Measurements from ENCODE around the gene PTCD2. TPM values are rescaled to one million over a fixed set of nuclear protein-coding genes. Genes with fewer than 3 reads are reported as not detected.

The PTCD2 gene
- total and polyA plus RNA-seq, 4 donors: 8.9 to 11.5 (median 10.0) TPM

- WGBS (ENCODE audit: insufficient coverage): no CpG with 5 or more reads among the region's 1 CpG
- no peak for DNase-seq (ENCODE audit: low read depth in 4 of 6, low spot score in 6 of 6)
- no peak overlapping the region for H3K27ac ChIP-seq (ENCODE audit: low read depth, low read length)
Observed at GRCh38 chr5:72372331-72372730, 52.2 kb downstream of the PTCD2 start.

GRCh38 chr5:72372923-72373322, 52.8 kb downstream of the PTCD2 start:
- Histone ChIP-seq H3K27ac (ENCODE audit: low read depth, low read length) (no peak overlapping the region), H3K27me3 (ENCODE audit: control insufficient read depth, insufficient read depth, low read length) (no peaks in the 10 kb centered on the region), H3K9me3 (ENCODE audit: control insufficient read depth, insufficient read depth, low read length) (no peaks in the 10 kb centered on the region), H3K4me1 (ENCODE audit: control insufficient read depth, insufficient read depth, low read length) (no peaks in the 10 kb centered on the region), H3K4me3 (ENCODE audit: low read depth, low read length) (no peak overlapping the region), H3K36me3 (ENCODE audit: control insufficient read depth, insufficient read depth, low read length) (no peaks in the 10 kb centered on the region)
- DNase-seq (ENCODE audit: low read depth in 4 of 6, low spot score in 6 of 6): no peak
- 83% methylated on average over 3 of the region's 4 CpGs for WGBS (ENCODE audit: insufficient coverage)

More at GRCh38 chr5:72372331-72372730, 52.2 kb downstream of the PTCD2 start:
- no peaks in the 10 kb centered on the region for H3K4me1 ChIP-seq (ENCODE audit: control insufficient read depth, insufficient read depth, low read length)
- H3K9me3 ChIP-seq (ENCODE audit: control insufficient read depth, insufficient read depth, low read length): no peaks in the 10 kb centered on the region
- no peaks in the 10 kb centered on the region for H3K36me3 ChIP-seq (ENCODE audit: control insufficient read depth, insufficient read depth, low read length)
- H3K27me3 ChIP-seq (ENCODE audit: control insufficient read depth, insufficient read depth, low read length): no peaks in the 10 kb centered on the region
- H3K4me3 ChIP-seq (ENCODE audit: low read depth, low read length): no peak overlapping the region

- Histone ChIP-seq H3K4me3 (ENCODE audit: low read depth, low read length) (no peak overlapping the region), H3K27me3 (ENCODE audit: control insufficient read depth, insufficient read depth, low read length) (no peaks in the 10 kb centered on the region), H3K4me1 (ENCODE audit: control insufficient read depth, insufficient read depth, low read length) (no peaks in the 10 kb centered on the region), H3K27ac (ENCODE audit: low read depth, low read length) (no peak overlapping the region), H3K9me3 (ENCODE audit: control insufficient read depth, insufficient read depth, low read length) (no peaks in the 10 kb centered on the region), H3K36me3 (ENCODE audit: control insufficient read depth, insufficient read depth, low read length) (no peaks in the 10 kb centered on the region)
- WGBS (ENCODE audit: insufficient coverage): no CpG with 5 or more reads among the region's 3 CpGs
- no peak for DNase-seq (ENCODE audit: low read depth in 4 of 6, low spot score in 6 of 6)
Observed at GRCh38 chr5:72374844-72375243, 54.7 kb downstream of the PTCD2 start.

GRCh38 chr5:72376381-72376780, 56.2 kb downstream of the PTCD2 start:
- no peak overlapping the region for H3K27ac ChIP-seq (ENCODE audit: low read depth, low read length)

GRCh38 chr5:72377910-72378638, 57.9 kb downstream of the PTCD2 start:
- WGBS (ENCODE audit: insufficient coverage): 58% methylated on average over 4 of the region's 4 CpGs
- DNase-seq (ENCODE audit: low read depth in 4 of 6, low spot score in 6 of 6): no peak
- H3K27ac ChIP-seq (ENCODE audit: low read depth, low read length): no peak overlapping the region

More at GRCh38 chr5:72376381-72376780, 56.2 kb downstream of the PTCD2 start:
- H3K36me3 ChIP-seq (ENCODE audit: control insufficient read depth, insufficient read depth, low read length): no peaks in the 10 kb centered on the region
- no peak overlapping the region for H3K4me3 ChIP-seq (ENCODE audit: low read depth, low read length)
- H3K27me3 ChIP-seq (ENCODE audit: control insufficient read depth, insufficient read depth, low read length): no peaks in the 10 kb centered on the region
- no peaks in the 10 kb centered on the region for H3K9me3 ChIP-seq (ENCODE audit: control insufficient read depth, insufficient read depth, low read length)
- H3K4me1 ChIP-seq (ENCODE audit: control insufficient read depth, insufficient read depth, low read length): no peaks in the 10 kb centered on the region
- DNase-seq (ENCODE audit: low read depth in 4 of 6, low spot score in 6 of 6): no peak

GRCh38 chr5:72378639-72379289, 58.6 kb downstream of the PTCD2 start:
- DNase-seq (ENCODE audit: low read depth in 4 of 6, low spot score in 6 of 6): peak in 2 of 6 donors; percentile 22 to 32
- Histone ChIP-seq H3K27ac (ENCODE audit: low read depth, low read length) (no peak overlapping the region), H3K36me3 (ENCODE audit: control insufficient read depth, insufficient read depth, low read length) (no peaks in the 10 kb centered on the region), H3K27me3 (ENCODE audit: control insufficient read depth, insufficient read depth, low read length) (no peaks in the 10 kb centered on the region), H3K4me1 (ENCODE audit: control insufficient read depth, insufficient read depth, low read length) (no peaks in the 10 kb centered on the region), H3K9me3 (ENCODE audit: control insufficient read depth, insufficient read depth, low read length) (no peaks in the 10 kb centered on the region), H3K4me3 (ENCODE audit: low read depth, low read length) (no peak overlapping the region)
- WGBS (ENCODE audit: insufficient coverage): 29% methylated on average over 1 of the region's 4 CpGs

More at GRCh38 chr5:72377910-72378638, 57.9 kb downstream of the PTCD2 start:
- H3K4me3 ChIP-seq (ENCODE audit: low read depth, low read length): no peak overlapping the region
- no peaks in the 10 kb centered on the region for H3K36me3 ChIP-seq (ENCODE audit: control insufficient read depth, insufficient read depth, low read length)
- no peaks in the 10 kb centered on the region for H3K9me3 ChIP-seq (ENCODE audit: control insufficient read depth, insufficient read depth, low read length)
- H3K4me1 ChIP-seq (ENCODE audit: control insufficient read depth, insufficient read depth, low read length): no peaks in the 10 kb centered on the region
- no peaks in the 10 kb centered on the region for H3K27me3 ChIP-seq (ENCODE audit: control insufficient read depth, insufficient read depth, low read length)

GRCh38 chr5:72379936-72380335, 59.8 kb downstream of the PTCD2 start:
- DNase-seq (ENCODE audit: low read depth in 4 of 6, low spot score in 6 of 6): no peak
- no peaks in the 10 kb centered on the region for H3K36me3 ChIP-seq (ENCODE audit: control insufficient read depth, insufficient read depth, low read length)
- H3K27ac ChIP-seq (ENCODE audit: low read depth, low read length): no peak overlapping the region
- H3K4me1 ChIP-seq (ENCODE audit: control insufficient read depth, insufficient read depth, low read length): no peaks in the 10 kb centered on the region
- WGBS (ENCODE audit: insufficient coverage): 98% methylated on average over 7 of the region's 10 CpGs
- no peaks in the 10 kb centered on the region for H3K9me3 ChIP-seq (ENCODE audit: control insufficient read depth, insufficient read depth, low read length)
- no peak overlapping the region for H3K4me3 ChIP-seq (ENCODE audit: low read depth, low read length)
- H3K27me3 ChIP-seq (ENCODE audit: control insufficient read depth, insufficient read depth, low read length): no peaks in the 10 kb centered on the region

- no peaks in the 10 kb centered on the region for H3K9me3 ChIP-seq (ENCODE audit: control insufficient read depth, insufficient read depth, low read length)
- WGBS (ENCODE audit: insufficient coverage): 90% methylated on average over 5 of the region's 7 CpGs
- H3K36me3 ChIP-seq (ENCODE audit: control insufficient read depth, insufficient read depth, low read length): no peaks in the 10 kb centered on the region
- H3K4me3 ChIP-seq (ENCODE audit: low read depth, low read length): no peak overlapping the region
- no peaks in the 10 kb centered on the region for H3K4me1 ChIP-seq (ENCODE audit: control insufficient read depth, insufficient read depth, low read length)
- DNase-seq (ENCODE audit: low read depth in 4 of 6, low spot score in 6 of 6): no peak
- H3K27ac ChIP-seq (ENCODE audit: low read depth, low read length): no peak overlapping the region
- no peaks in the 10 kb centered on the region for H3K27me3 ChIP-seq (ENCODE audit: control insufficient read depth, insufficient read depth, low read length)
Observed at GRCh38 chr5:72380492-72381274, 60.5 kb downstream of the PTCD2 start.

GRCh38 chr5:72383280-72383679, 63.1 kb downstream of the PTCD2 start:
- Histone ChIP-seq H3K27me3 (ENCODE audit: control insufficient read depth, insufficient read depth, low read length) (no peaks in the 10 kb centered on the region), H3K9me3 (ENCODE audit: control insufficient read depth, insufficient read depth, low read length) (no peaks in the 10 kb centered on the region), H3K27ac (ENCODE audit: low read depth, low read length) (no peak overlapping the region), H3K4me1 (ENCODE audit: control insufficient read depth, insufficient read depth, low read length) (no peaks in the 10 kb centered on the region), H3K4me3 (ENCODE audit: low read depth, low read length) (no peak overlapping the region), H3K36me3 (ENCODE audit: control insufficient read depth, insufficient read depth, low read length) (no peaks in the 10 kb centered on the region)
- no peak for DNase-seq (ENCODE audit: low read depth in 4 of 6, low spot score in 6 of 6)
- 89% methylated on average over 4 of the region's 7 CpGs for WGBS (ENCODE audit: insufficient coverage)

All from spinal cord (tissue), 10 donors.